GM23338 (cell line): ENCODE results near the gene MITF. TPM values are rescaled to one million over a fixed set of nuclear protein-coding genes. Genes with fewer than 3 reads are reported as not detected.

Experiments used
- ATAC-seq: fragments of 200-7000 bp; cut with Tn5 transposase; 3 replicates; pipeline ENCODE4 v1.9.1; 2020
- DNase-seq: peaks from one replicate; pipeline ENCODE4 v3.0.0-alpha.2; 2015; ENCODE audit warnings: low spot score
- H2AFZ ChIP-seq: fragments of 200-600 bp; sonication (generic); 2 replicates; pipeline ENCODE4 v1.8.0; 2016; ENCODE audit warnings: antibody characterized with exemption, mild to moderate bottlenecking, moderate library complexity
- H3F3A ChIP-seq: fragments of 200-600 bp; sonication (generic); replicated peaks from 2 replicates; pipeline ENCODE4 v1.8.0; 2017; ENCODE audit warnings: antibody characterized with exemption, mixed run types, low read depth
- H3K27ac ChIP-seq: fragments of 200-600 bp; sonication (generic); 2 replicates; pipeline ENCODE4 v1.6.1; 2016; ENCODE audit warnings: low read depth
- H3K27me3 ChIP-seq: fragments of 200-600 bp; sonication (generic); 2 replicates; pipeline ENCODE4 v1.8.0; 2016; ENCODE audit warnings: mild to moderate bottlenecking, mixed run types, moderate library complexity; ENCODE audit not compliant: insufficient read depth
- H3K36me3 ChIP-seq: fragments of 200-600 bp; sonication (generic); 2 replicates; pipeline ENCODE4 v1.8.0; 2016; ENCODE audit warnings: mild to moderate bottlenecking; ENCODE audit not compliant: insufficient read depth
- H3K4me1 ChIP-seq: fragments of 200-600 bp; sonication (generic); 2 replicates; pipeline ENCODE4 v1.8.0; 2016; ENCODE audit warnings: mild to moderate bottlenecking, moderate library complexity; ENCODE audit not compliant: insufficient read depth
- H3K4me2 ChIP-seq: fragments of 200-600 bp; sonication (generic); 2 replicates; pipeline ENCODE4 v1.7.1; 2017; ENCODE audit warnings: mixed run types
- H3K4me3 ChIP-seq: fragments of 200-600 bp; sonication (generic); 2 replicates; pipeline ENCODE4 v1.6.1; 2016; ENCODE audit warnings: mixed run types
- H3K79me2 ChIP-seq: fragments of 200-600 bp; sonication (generic); replicated peaks from 2 replicates; pipeline ENCODE4 v1.8.0; 2017; ENCODE audit warnings: mild to moderate bottlenecking; ENCODE audit not compliant: insufficient read depth
- H3K9me2 ChIP-seq: fragments of 200-600 bp; sonication (generic); 2 replicates; pipeline ENCODE4 v1.8.0; 2017; ENCODE audit not compliant: insufficient read depth
- H4K20me1 ChIP-seq: fragments of 200-600 bp; sonication (generic); replicated peaks from 2 replicates; pipeline ENCODE4 v1.8.0; 2017; ENCODE audit warnings: mild to moderate bottlenecking; ENCODE audit not compliant: insufficient read depth
- H3K27ac Mint-ChIP-seq: 2 replicates; pipeline ENCODE4 v1.8.0; 2020; ENCODE audit warnings: inconsistent platforms, mild to moderate bottlenecking, moderate library complexity, mixed read lengths
- H3K27me3 Mint-ChIP-seq: 3 replicates; pipeline ENCODE4 v1.8.0; 2022; ENCODE audit warnings: low read depth, mild to moderate bottlenecking, moderate library complexity, mixed read lengths, inconsistent platforms; ENCODE audit not compliant: insufficient read depth, poor library complexity
- H3K36me3 Mint-ChIP-seq: 3 replicates; pipeline ENCODE4 v1.8.0; 2021; ENCODE audit warnings: low read depth, mild to moderate bottlenecking, inconsistent platforms, moderate library complexity, mixed read lengths
- H3K4me1 Mint-ChIP-seq: 3 replicates; pipeline ENCODE4 v1.8.0; 2020; ENCODE audit warnings: mild to moderate bottlenecking, inconsistent platforms, mixed read lengths
- H3K4me3 Mint-ChIP-seq: 3 replicates; pipeline ENCODE4 v1.8.0; 2021; ENCODE audit warnings: moderate library complexity, mild to moderate bottlenecking, inconsistent platforms, mixed read lengths
- H3K9me3 Mint-ChIP-seq: 3 replicates; pipeline ENCODE4 v1.8.0; 2020; ENCODE audit warnings: moderate library complexity, mild to moderate bottlenecking, inconsistent platforms, mixed read lengths
- CREB1 ChIP-seq: fragments of 250-450 bp; sonication (Bioruptor Pico); IDR thresholded peaks from 2 replicates; pipeline ENCODE4 v1.5.0; 2020; ENCODE audit warnings: low read depth, mild to moderate bottlenecking, moderate library complexity
- CTCF ChIP-seq, 2 experiments: fragments of 200-600 bp in 1 of 2; sonication (generic) in 1 of 2; conservative IDR thresholded peaks; 2 replicates each; pipeline versions ENCODE4 v1.5.1 to v1.6.1; 2016 to 2017; ENCODE audit warnings: antibody characterized with exemption in 2 of 2, low read depth in 2 of 2, mild to moderate bottlenecking in 2 of 2, moderate library complexity in 1 of 2
- ETS1 ChIP-seq: IDR thresholded peaks from 2 replicates; pipeline ENCODE4 v1.6.1; 2016; ENCODE audit warnings: antibody characterized with exemption
- EZH2 ChIP-seq: fragments of 200-600 bp; sonication (generic); IDR thresholded peaks from one replicate; pipeline ENCODE4 v1.8.0; 2017; ENCODE audit warnings: antibody characterized with exemption, mild to moderate bottlenecking, low read depth; ENCODE audit not compliant: unreplicated experiment
- EZH2phosphoT487 ChIP-seq: fragments of 200-600 bp; sonication (generic); IDR thresholded peaks from one replicate; pipeline ENCODE4 v1.8.1; 2018; ENCODE audit warnings: antibody characterized with exemption; ENCODE audit not compliant: unreplicated experiment
- JUNB ChIP-seq: IDR thresholded peaks from one replicate; pipeline ENCODE4 v1.6.1; 2016; ENCODE audit warnings: antibody characterized with exemption; ENCODE audit not compliant: unreplicated experiment
- NANOG ChIP-seq: IDR thresholded peaks from 2 replicates; pipeline ENCODE4 v1.6.1; 2016; ENCODE audit warnings: antibody characterized with exemption, borderline replicate concordance
- POLR2AphosphoS5 ChIP-seq: IDR thresholded peaks from 2 replicates; pipeline ENCODE4 v1.6.1; 2016; ENCODE audit warnings: antibody characterized with exemption, low read depth
- REST ChIP-seq: IDR thresholded peaks from one replicate; pipeline ENCODE4 v1.6.1; 2018; ENCODE audit warnings: antibody characterized with exemption; ENCODE audit not compliant: unreplicated experiment
- STAT1 ChIP-seq: IDR thresholded peaks from one replicate; pipeline ENCODE4 v1.6.1; 2016; ENCODE audit warnings: antibody characterized with exemption; ENCODE audit not compliant: unreplicated experiment
- ZNF114 ChIP-seq: fragments of 250-450 bp; sonication (Bioruptor Pico); IDR thresholded peaks from 2 replicates; pipeline ENCODE4 v1.5.0; 2020; ENCODE audit warnings: mild to moderate bottlenecking, moderate library complexity
- ZNF331 ChIP-seq: fragments of 250-450 bp; sonication (Bioruptor Pico); IDR thresholded peaks from 2 replicates; pipeline ENCODE4 v1.5.0; 2020; ENCODE audit warnings: low read depth, mild to moderate bottlenecking, moderate library complexity
- ZNF462 ChIP-seq: fragments of 250-450 bp; sonication (Bioruptor Pico); IDR thresholded peaks from 2 replicates; pipeline ENCODE4 v1.5.0; 2020; ENCODE audit warnings: mild to moderate bottlenecking, moderate library complexity
- polyA plus RNA-seq: library from polyadenylated mRNA; unstranded; fragments of >200 nt; fragmentation: Nextera tagmentation; extraction: Ambion mirVana; gene quantifications from 2 replicates; pipeline ENCODE4 v1.2.1, GENCODE V29; 2016
- total RNA-seq: library from RNA; depleted of rRNA; stranded (reverse); fragments of >200 nt; shearing (Covaris generic); gene quantifications from 2 replicates; pipeline ENCODE4 v1.2.3, GENCODE V29; 2014

Gene MITF
- total and polyA plus RNA-seq, 2 experiments from 2014 or later: 1.9 to 2.4 TPM

DNA sequence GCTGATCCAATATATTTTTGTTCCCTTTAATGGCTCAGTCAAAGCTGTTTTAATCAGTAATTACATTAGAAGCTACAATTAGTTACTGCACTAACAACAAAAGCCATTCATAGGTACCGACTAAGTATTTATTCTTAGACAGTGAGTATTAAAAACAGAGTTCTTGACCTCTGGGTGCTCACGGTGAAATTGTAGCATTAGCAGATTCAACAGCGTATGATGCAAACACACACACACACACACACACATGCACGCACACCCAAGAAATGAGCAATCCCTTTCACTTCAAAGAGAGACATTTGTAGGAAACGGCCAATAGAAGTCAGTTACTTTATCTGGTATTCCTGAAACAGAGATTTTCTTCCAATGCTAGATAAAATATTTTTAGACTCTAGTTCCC is 27.0 kb upstream of the MITF start:
- ATAC-seq: no peak
- no peaks in the 10 kb centered on the region for H3K27me3 Mint-ChIP-seq
- Histone ChIP-seq H3K4me3 (no peak overlapping the region), H3K27me3 (no peaks in the 10 kb centered on the region), H3K9me2 (no peaks in the 10 kb centered on the region; the same call in 1 of the 2 replicates), H3K79me2 (no peaks in the 10 kb centered on the region), H3K4me2 (no peak overlapping the region), H3K4me1 (no peaks in the 10 kb centered on the region), H2AFZ (no peak overlapping the region), H3K27ac (no peak overlapping the region), H4K20me1 (no peaks in the 10 kb centered on the region), H3K36me3 (no peaks in the 10 kb centered on the region), H3F3A (no peaks in the 10 kb centered on the region)
- no peaks in the 10 kb centered on the region for H3K36me3 Mint-ChIP-seq
- H3K4me3 Mint-ChIP-seq: no peak overlapping the region
- H3K4me1 Mint-ChIP-seq: no peaks in the 10 kb centered on the region
- no peak for DNase-seq
- TF ChIP-seq ZNF331 (no peak), ETS1 (no peak), EZH2phosphoT487 (no peak), POLR2AphosphoS5 (no peak), JUNB (no peak), STAT1 (no peak), NANOG (no peak), CTCF (conservative IDR thresholded peaks at IDR 0.05; ENCODE audit: low read depth in 2 of 2) (no peak), EZH2 (no peak), REST (no peak), ZNF114 (no peak), ZNF462 (CRISPR knock-in tag) (no peak), CREB1 (CRISPR knock-in tag) (no peak)
- H3K9me3 Mint-ChIP-seq: no peaks in the 10 kb centered on the region
- H3K27ac Mint-ChIP-seq: no peak overlapping the region
